Calu3 (cell line): ENCODE data around the gene SMPD2. TPM values are rescaled to one million over a fixed set of nuclear protein-coding genes. Genes with fewer than 3 reads are reported as not detected.

Experiments used
- Bru-seq: library from RNA; stranded (reverse); fragments of 400-500 nt; gene quantifications from one replicate; lab custom pipeline; 2021; lab: Mats Ljungman, UMichigan
- BruChase-seq, 2 experiments: library from RNA; stranded (reverse); fragments of 400-500 nt; gene quantifications; one replicate each; lab custom pipeline; 2021; lab: Mats Ljungman, UMichigan
- BruUV-seq: library from RNA; stranded (reverse); fragments of 400-500 nt; replicated peaks from 2 replicates; lab custom pipeline; 2021; lab: Mats Ljungman, UMichigan
- CTCF ChIA-PET: fragments of 300-600 bp; sonication (Branson Sonifier 250); formaldehyde crosslinking; loops from one replicate; lab custom pipeline; 2022; ENCODE audit warnings: antibody characterized with exemption; lab: Charles Lee
- DNase-seq: peaks from one replicate; pipeline ENCODE4 v3.0.0; 2022
- H3K27ac Mint-ChIP-seq: one replicate; pipeline ENCODE4 v1.8.0; 2022; ENCODE audit warnings: mixed read lengths; ENCODE audit not compliant: unreplicated experiment
- H3K27me3 Mint-ChIP-seq: one replicate; pipeline ENCODE4 v1.8.0; 2022; ENCODE audit warnings: mixed read lengths; ENCODE audit not compliant: unreplicated experiment
- H3K36me3 Mint-ChIP-seq: one replicate; pipeline ENCODE4 v1.8.0; 2022; ENCODE audit warnings: mild to moderate bottlenecking, moderate library complexity, mixed read lengths; ENCODE audit not compliant: insufficient read depth, unreplicated experiment
- H3K4me1 Mint-ChIP-seq: one replicate; pipeline ENCODE4 v1.8.0; 2022; ENCODE audit warnings: mild to moderate bottlenecking, low read depth, mixed read lengths; ENCODE audit not compliant: unreplicated experiment
- H3K4me3 Mint-ChIP-seq: one replicate; pipeline ENCODE4 v1.8.0; 2022; ENCODE audit warnings: mild to moderate bottlenecking, low read depth, moderate library complexity, mixed read lengths; ENCODE audit not compliant: unreplicated experiment
- H3K9me3 Mint-ChIP-seq: one replicate; pipeline ENCODE4 v1.8.0; 2022; ENCODE audit warnings: low read depth, mixed read lengths; ENCODE audit not compliant: unreplicated experiment
- intact Hi-C: fragments of 100-400 bp; cut with micrococcal nuclease; formaldehyde crosslinking; loops from one replicate; pipeline ENCODE4 v1.10.0; 2022; ENCODE audit not compliant: unreplicated experiment
- long read RNA-seq: library from polyadenylated mRNA; stranded (forward); transcript quantifications from one replicate; pipeline ENCODE4 v2.0.0, GENCODE V29; 2022
- total RNA-seq: library from RNA; stranded (reverse); gene quantifications from 2 replicates; pipeline ENCODE4 v1.2.3, GENCODE V29; 2022
- TF ChIP-seq, protein P1 (sequence below): fragments of 200-600 bp; IDR thresholded peaks from one replicate; pipeline ENCODE4 v1.8.0; 2022; ENCODE audit warnings: antibody characterized with exemption; ENCODE audit not compliant: unreplicated experiment

The SMPD2 gene
- total RNA-seq = 15.9 and 17.3 TPM in 2 replicates
- percentile 57 among the genes with signal in this experiment for Bru-seq, nascent RNA
- BruChase-seq, experiment 1, labeled RNA remaining after a 6-hour chase = percentile 60 among the genes with signal in this experiment
- BruChase-seq, experiment 2, labeled RNA remaining after a 2-hour chase = percentile 66 among the genes with signal in this experiment
- long read RNA-seq, transcript SMPD2-201 (10 exons, 1,645 nt) = major isoform, 11 of 30 reads
- long read RNA-seq, partial matches to known transcripts = 4 of 30 reads
- long read RNA-seq, other reads (novel, unspliced or antisense) = 15 of 30 reads

- Mint-ChIP-seq H3K36me3 (peaks cover 48% of the 10 kb centered on the region), H3K27ac (peak within 1 kb of the TSS; percentile 96), H3K9me3 (no peaks in the 10 kb centered on the region), H3K27me3 (no peaks in the 10 kb centered on the region), H3K4me3 (peak within 1 kb of the TSS; percentile 93), H3K4me1 (no peaks in the 10 kb centered on the region)
- peak; percentile 89 for DNase-seq
- intact Hi-C loops = loop anchor here (5.0 kb wide), 1 partner anchor 58 kb away; the partner anchor contains the start of gene CD164
- no TSS peak for BruUV-seq
- CTCF ChIA-PET = interaction anchor here (0.6 to 2.6 kb wide), 6 partner anchors 15 to 599 kb away, joined by 3 to 17 read pairs (median 5); partner anchors contain the start of genes CD164 and MICAL1
- TF ChIP-seq, protein P1, sequence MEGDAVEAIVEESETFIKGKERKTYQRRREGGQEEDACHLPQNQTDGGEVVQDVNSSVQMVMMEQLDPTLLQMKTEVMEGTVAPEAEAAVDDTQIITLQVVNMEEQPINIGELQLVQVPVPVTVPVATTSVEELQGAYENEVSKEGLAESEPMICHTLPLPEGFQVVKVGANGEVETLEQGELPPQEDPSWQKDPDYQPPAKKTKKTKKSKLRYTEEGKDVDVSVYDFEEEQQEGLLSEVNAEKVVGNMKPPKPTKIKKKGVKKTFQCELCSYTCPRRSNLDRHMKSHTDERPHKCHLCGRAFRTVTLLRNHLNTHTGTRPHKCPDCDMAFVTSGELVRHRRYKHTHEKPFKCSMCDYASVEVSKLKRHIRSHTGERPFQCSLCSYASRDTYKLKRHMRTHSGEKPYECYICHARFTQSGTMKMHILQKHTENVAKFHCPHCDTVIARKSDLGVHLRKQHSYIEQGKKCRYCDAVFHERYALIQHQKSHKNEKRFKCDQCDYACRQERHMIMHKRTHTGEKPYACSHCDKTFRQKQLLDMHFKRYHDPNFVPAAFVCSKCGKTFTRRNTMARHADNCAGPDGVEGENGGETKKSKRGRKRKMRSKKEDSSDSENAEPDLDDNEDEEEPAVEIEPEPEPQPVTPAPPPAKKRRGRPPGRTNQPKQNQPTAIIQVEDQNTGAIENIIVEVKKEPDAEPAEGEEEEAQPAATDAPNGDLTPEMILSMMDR = no peak
Measured at GRCh38 chr6:109440331-109441068, at the start of gene SMPD2, which contains the start of gene PPIL6. Gene SMPD2, plus strand, starts transcription at chr6:109440724. Its CDS starts 398 bp downstream, at chr6:109441122. Gene PPIL6, minus strand, starts transcription at chr6:109440628. Its CDS starts 38 bp downstream, at chr6:109440590.

DNA sequence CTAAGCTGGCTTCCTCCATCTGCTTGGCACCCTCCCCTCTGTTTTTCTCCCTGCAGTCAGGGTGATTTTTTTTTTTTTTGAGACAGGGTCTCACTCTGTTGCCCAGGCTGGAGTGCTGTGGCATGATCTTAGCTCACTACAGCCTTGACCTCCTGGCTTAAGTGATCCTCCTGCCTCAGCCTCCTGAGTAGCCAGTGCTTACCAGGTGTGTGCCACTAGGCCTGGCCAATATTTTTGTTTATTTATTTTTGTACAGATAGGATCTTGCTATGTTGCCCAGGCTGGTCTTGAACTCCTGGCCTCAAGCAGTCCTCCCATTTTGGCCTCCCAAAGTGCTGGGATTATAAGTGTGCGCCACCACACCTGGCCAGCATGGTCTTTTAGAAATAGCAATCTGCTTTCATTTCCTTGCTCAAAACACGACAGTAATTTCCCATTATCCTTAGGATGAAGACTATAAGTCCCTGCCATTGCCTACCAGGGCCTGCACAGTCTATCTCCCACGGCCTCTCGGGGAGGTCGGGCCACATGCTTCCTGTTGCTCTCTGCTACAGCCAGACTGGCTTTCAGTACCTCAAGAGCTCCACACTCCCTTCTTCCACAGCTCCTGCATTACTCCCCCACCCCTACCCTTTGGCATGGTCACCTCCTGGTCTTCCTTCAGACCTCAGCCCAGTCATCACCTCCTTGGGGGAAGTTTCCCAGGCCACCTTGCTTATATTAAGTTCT, 47.2 kb upstream of the SMPD2 start:
- Mint-ChIP-seq H3K27ac (peak overlapping the region; percentile 65), H3K4me3 (no peak overlapping the region), H3K36me3 (no peaks in the 10 kb centered on the region), H3K27me3 (no peaks in the 10 kb centered on the region), H3K9me3 (no peaks in the 10 kb centered on the region), H3K4me1 (peaks cover 17% of the 10 kb centered on the region)
- DNase-seq = no peak
- intact Hi-C loops = no loop called here
- no TSS peak for BruUV-seq
- TF ChIP-seq, protein P1 = no peak
- CTCF ChIA-PET = interaction anchor here (0.7 to 0.9 kb wide), 4 partner anchors 9 to 1288 kb away, joined by 3 to 4 read pairs (median 4); no protein-coding TSS in a partner anchor

DNA sequence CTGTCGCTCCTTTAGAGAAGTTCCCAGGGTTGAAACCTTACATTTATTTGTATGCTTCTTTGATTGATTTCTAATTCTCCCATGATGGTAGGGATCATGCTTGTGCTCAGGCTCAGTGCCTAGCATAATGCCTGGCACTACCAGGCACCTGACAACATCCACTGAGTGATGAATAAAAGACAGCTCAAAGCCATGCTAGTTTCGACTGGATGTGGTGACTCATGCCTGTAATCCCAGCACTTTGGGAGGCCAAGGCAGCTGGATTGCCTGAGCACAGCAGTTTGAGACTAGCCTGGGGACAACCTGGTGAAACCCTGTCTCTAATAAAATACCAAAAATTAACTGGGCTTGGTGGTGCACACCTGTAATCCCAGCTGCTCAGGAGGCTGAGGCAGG, 46.6 kb upstream of the SMPD2 start:
- Mint-ChIP-seq H3K27ac (peak overlapping the region; percentile 65), H3K36me3 (no peaks in the 10 kb centered on the region), H3K27me3 (no peaks in the 10 kb centered on the region), H3K4me3 (no peak overlapping the region), H3K4me1 (peaks cover 15% of the 10 kb centered on the region), H3K9me3 (no peaks in the 10 kb centered on the region)
- DNase-seq = peak; percentile 7
- BruUV-seq = no TSS peak
- TF ChIP-seq, protein P1 = no peak
- CTCF ChIA-PET = interaction anchor here (0.7 to 1.0 kb wide), 6 partner anchors 9 to 1289 kb away, joined by 3 to 4 read pairs (median 3); no protein-coding TSS in a partner anchor
- intact Hi-C loops = no loop called here
